HepG2 (cell line): Measurements from ENCODE around the gene CGNL1.

ENCODE experiments used
- ZNF354B ChIP-seq: sonication (generic); formaldehyde crosslinking; IDR thresholded peaks from 2 replicates; pipeline ENCODE4 v1.8.0; 2022; ENCODE audit warnings: mild to moderate bottlenecking, missing genetic modification reagents
- ZNF543 ChIP-seq: sonication (generic); formaldehyde crosslinking; IDR thresholded peaks from 2 replicates; pipeline ENCODE4 v1.4.0; 2020; ENCODE audit warnings: mild to moderate bottlenecking, missing genetic modification reagents
- ZNF629 ChIP-seq: sonication (generic); formaldehyde crosslinking; conservative IDR thresholded peaks from 2 replicates; pipeline ENCODE4 v1.5.0; 2020; ENCODE audit warnings: missing genetic modification reagents

- no peak for TF ChIP-seq ZNF354B (CRISPR knock-in tag)
- no peak for TF ChIP-seq ZNF543 (CRISPR knock-in tag)
- no peak for TF ChIP-seq ZNF629
Observed at GRCh38 chr15:57432141-57432741, 55.9 kb downstream of the CGNL1 start.
